ENCODE results near the gene TMEM252.

Gene TMEM252

GRCh38 chr9:68540712-68541535 is at the start of gene TMEM252:
TMEM252 (minus strand) TSS chr9:68540883; CDS start chr9:68540814, 69 bp downstream.
- no peak for DNase-seq (ENCODE audit: low read depth in 2 of 3, low spot score in 2 of 3)

GRCh38 chr9:68585034-68585761 is 44.5 kb upstream of the TMEM252 start:
- no peak for DNase-seq (ENCODE audit: low read depth in 2 of 3, low spot score in 2 of 3)

- peak; percentile 49 to 65 (median 52) for DNase-seq (ENCODE audit: low read depth in 2 of 3, low spot score in 2 of 3)
These were observed 43.7 kb upstream of the TMEM252 start for GRCh38 chr9:68584189-68585033.

GRCh38 chr9:68581696-68582095 is 41.0 kb upstream of the TMEM252 start:
- DNase-seq (ENCODE audit: low read depth in 2 of 3, low spot score in 2 of 3): no peak

- DNase-seq (ENCODE audit: low read depth in 2 of 3, low spot score in 2 of 3): no peak
These were observed 37.3 kb upstream of the TMEM252 start for GRCh38 chr9:68577774-68578591.

- no peak for DNase-seq (ENCODE audit: low read depth in 2 of 3, low spot score in 2 of 3)
These were observed 35.1 kb upstream of the TMEM252 start for GRCh38 chr9:68575817-68576216.

- DNase-seq (ENCODE audit: low read depth in 2 of 3, low spot score in 2 of 3): no peak
These were observed 33.5 kb upstream of the TMEM252 start for GRCh38 chr9:68574150-68574549.

- no peak for DNase-seq (ENCODE audit: low read depth in 2 of 3, low spot score in 2 of 3)
These were observed 26.9 kb upstream of the TMEM252 start for GRCh38 chr9:68567565-68567964.

GRCh38 chr9:68562461-68562860 is 21.8 kb upstream of the TMEM252 start:
- DNase-seq (ENCODE audit: low read depth in 2 of 3, low spot score in 2 of 3): no peak

GRCh38 chr9:68560071-68560844 is 19.6 kb upstream of the TMEM252 start:
- peak in 2 of 3 experiments; percentile 23 to 54 for DNase-seq (ENCODE audit: low read depth in 2 of 3, low spot score in 2 of 3)

GRCh38 chr9:68558545-68558944 is 17.9 kb upstream of the TMEM252 start:
- no peak for DNase-seq (ENCODE audit: low read depth in 2 of 3, low spot score in 2 of 3)

- DNase-seq (ENCODE audit: low read depth in 2 of 3, low spot score in 2 of 3): no peak
These were observed 14.9 kb upstream of the TMEM252 start for GRCh38 chr9:68555437-68556150.

GRCh38 chr9:68552700-68553476 is 12.2 kb upstream of the TMEM252 start:
- DNase-seq (ENCODE audit: low read depth in 2 of 3, low spot score in 2 of 3): no peak

GRCh38 chr9:68551191-68551590 is 10.5 kb upstream of the TMEM252 start:
- no peak for DNase-seq (ENCODE audit: low read depth in 2 of 3, low spot score in 2 of 3)

- no peak for DNase-seq (ENCODE audit: low read depth in 2 of 3, low spot score in 2 of 3)
These were observed 7.6 kb upstream of the TMEM252 start for GRCh38 chr9:68548241-68548640.

GRCh38 chr9:68547417-68547816 is 6.7 kb upstream of the TMEM252 start:
- DNase-seq (ENCODE audit: low read depth in 2 of 3, low spot score in 2 of 3): no peak

- no peak for DNase-seq (ENCODE audit: low read depth in 2 of 3, low spot score in 2 of 3)
These were observed 6.1 kb upstream of the TMEM252 start for GRCh38 chr9:68546596-68547390.

Measured in activated CD8-positive, alpha-beta memory T cell treated with anti-CD3 and anti-CD28 coated beads for 48 hours (primary cell).